HG03039 (cell line): ENCODE results near the gene MYO18A.
"Not testable (repeated sequence)": the region's sequence is repeated elsewhere in the genome, so short reads cannot be mapped to it uniquely, and the experiment has no call there.

Experiments
- ATAC-seq: cut with Tn5 transposase; IDR thresholded peaks from one replicate; pipeline ENCODE4 v1.9.1; 2021; ENCODE audit warnings: mild to moderate bottlenecking, moderate library complexity; ENCODE audit not compliant: unreplicated experiment

Gene MYO18A

GRCh38 chr17:29108823-29109476, 71.2 kb downstream of the MYO18A start:
- ATAC-seq: no peak

DNA sequence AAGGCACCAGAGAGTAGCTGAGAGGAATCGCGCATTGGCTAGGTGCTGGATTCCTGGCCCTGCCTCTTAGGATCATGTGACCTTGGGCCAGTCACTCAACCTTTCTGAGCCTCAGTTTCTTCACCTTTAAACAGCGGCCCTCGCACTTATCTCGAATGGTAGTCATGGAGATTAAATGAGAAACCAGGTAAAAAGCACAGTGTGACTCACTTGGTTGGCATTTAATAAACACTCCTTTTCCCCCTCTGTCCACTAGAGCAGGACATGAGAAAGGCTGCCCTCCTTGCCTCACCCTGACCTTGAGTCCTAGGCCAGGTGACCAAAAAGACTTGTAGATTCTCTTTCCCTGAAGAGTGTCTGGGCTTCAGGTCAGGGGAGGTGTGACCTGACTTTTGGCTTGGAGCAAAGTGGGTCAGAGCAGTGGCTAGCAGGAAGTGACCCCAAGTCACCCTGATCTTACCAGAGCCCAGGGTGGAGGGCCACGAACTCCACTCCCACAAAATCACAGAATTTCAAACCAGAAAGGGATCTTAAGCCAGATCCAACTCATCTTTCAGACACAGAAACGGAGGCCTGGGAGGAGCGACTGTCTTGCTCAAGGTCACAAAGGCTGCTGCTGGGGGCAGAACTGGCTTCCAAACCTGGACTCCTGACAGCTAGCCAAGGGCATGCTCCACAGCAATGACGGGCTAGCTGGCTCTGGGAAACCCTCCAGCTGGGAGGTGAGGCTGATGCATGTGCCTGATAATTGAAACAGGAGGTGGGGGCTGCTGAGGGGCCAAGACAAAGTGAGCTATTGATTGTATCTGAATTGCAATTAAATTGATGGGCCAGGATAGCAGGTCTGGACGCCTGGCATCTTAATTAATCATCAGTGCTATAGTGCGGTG, 72.0 kb downstream of the MYO18A start:
- no peak for ATAC-seq

DNA sequence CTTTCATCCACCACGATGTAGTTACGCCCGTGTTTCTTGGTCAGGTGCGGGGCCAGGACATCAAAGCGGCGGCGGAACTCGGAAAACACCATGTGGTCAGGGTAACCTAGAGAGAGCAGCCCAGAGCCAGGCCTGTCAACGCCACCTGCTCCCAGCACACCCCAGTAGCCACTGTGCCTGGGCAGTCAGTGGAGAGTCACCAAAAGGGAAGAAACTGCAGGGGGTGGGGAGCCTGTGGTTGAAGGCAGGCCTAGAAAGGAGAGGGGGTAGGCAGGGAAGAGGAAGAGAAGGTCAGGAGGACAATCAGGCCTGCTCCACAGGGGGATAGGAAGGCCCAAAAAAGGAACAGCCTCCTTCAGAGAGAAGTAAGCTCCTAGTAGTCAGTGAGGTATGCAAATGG, 73.1 kb downstream of the MYO18A start:
- no peak for ATAC-seq

- ATAC-seq: no peak
These were observed 76.9 kb downstream of the MYO18A start for GRCh38 chr17:29103341-29103740.

- no peak for ATAC-seq
These were observed 77.4 kb downstream of the MYO18A start for GRCh38 chr17:29102741-29103181.

- ATAC-seq: no peak
These were observed 78.2 kb downstream of the MYO18A start for GRCh38 chr17:29102046-29102445.

- no peak for ATAC-seq
These were observed 79.9 kb downstream of the MYO18A start for GRCh38 chr17:29100296-29100695.

- ATAC-seq: no peak
These were observed 80.7 kb downstream of the MYO18A start for GRCh38 chr17:29099527-29099926.

- no peak for ATAC-seq
These were observed 84.1 kb downstream of the MYO18A start for GRCh38 chr17:29096094-29096493.

GRCh38 chr17:29095439-29095838, 84.8 kb downstream of the MYO18A start:
- ATAC-seq: no peak

DNA sequence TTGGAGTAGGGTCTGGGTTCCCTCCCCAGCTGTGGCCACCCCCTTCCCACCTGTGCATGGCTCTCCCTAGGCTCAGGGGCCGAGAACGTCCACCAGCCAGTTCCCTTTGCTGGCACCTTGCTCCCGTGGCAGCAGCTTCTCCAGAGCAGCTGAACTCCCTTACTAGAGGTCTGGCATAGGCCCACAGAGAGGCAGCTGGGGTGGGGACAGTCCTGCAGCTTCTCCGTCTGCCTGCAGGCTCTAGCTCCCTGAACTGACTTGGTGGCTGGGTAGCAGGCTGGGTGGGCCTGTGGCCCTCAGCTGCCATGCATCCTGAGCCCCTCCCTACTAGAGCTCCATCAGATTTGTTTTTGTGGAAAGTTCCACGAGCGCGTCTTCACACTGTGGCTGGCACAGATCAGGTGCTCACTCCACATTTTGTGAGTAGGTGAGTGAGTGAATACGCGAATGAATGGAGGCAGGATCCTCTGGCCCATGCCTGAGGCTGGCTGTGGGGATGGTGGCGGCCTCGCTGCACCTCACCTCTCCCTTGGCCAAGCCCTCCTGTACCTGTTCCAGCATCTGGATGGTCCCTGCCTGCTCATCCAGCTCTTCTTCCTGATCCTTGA, 86.0 kb downstream of the MYO18A start:
- no peak for ATAC-seq

DNA sequence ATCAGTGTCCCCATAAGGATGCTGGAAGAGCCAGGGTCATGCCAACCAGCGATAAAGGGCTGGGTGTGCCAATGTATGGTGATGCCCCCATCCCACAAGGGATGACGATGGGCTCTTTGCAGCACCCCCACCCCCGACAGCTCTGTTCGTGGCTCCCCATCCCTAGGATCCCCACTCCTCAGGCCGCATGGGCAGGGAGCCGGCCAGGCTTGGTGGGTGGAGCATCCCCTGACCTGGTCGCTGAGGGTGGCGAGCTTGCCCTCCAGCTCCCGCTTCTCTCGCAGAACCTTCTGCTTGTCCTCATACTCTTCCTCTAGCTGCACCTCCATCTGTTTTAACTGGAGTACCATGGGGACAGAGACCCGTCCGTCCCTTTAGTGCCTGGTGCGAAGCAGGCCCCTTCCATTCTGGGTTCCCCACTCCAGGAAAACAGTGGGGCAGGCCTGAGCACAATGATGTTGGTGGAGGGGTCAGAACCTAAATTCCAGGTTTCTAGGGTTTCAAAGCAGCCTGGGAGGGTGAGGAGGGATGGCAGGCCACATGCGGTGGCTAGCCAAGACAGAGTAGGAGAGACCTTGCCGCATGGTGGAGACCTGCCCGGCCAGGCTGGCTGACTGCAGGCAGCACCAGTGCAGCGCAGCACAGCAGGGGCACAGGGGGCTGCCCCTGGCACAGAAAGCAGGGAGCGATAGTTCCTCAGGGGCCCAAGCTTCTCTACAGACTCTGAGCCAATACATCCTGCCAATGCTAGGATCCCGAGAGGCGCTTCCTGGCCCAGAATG, 86.9 kb downstream of the MYO18A start:
- no peak for ATAC-seq

- ATAC-seq: no peak
These were observed 88.5 kb downstream of the MYO18A start for GRCh38 chr17:29091606-29092289.

DNA sequence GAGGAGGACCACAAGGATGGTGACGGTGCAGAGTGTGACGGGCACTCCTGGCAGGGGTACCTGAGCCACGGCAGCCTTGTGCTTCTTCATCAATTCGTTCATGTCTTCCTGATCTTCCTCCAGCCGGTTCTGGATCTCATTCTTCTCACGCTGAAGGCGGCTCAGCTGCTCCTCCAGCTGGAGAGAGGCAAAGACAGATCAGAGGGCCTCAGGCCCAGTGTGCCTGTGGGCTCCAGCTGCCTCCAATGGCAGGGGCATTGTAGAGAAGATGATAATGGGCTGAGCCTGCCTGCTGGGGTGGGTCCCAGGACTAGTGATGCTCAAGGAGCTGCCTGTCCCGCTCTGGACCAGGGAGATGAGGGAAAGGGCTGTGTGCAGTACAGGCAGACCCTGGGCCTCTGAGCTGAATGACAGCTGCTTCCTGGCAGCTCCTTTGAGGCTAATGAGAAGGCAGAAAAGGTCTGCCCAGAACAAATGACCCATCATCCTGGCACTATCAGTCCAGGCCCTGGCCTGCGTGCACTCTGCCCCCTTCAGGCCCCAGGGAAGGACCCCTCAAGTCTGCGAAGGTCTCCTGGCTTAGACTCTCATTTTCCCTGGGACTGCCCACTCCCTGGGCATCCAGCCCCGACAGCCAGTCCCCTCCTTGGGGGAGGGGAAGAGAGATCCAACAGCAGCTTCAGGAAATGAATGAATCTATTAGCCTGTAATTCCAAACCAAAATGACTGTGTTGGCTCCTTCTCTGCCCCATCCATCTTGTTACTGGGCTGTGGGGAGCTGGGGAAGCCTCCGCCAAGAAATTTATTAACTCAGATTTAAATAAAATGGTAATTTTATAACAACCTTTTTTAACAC, 89.2 kb downstream of the MYO18A start:
- no peak for ATAC-seq

- no peak for ATAC-seq
These were observed 90.1 kb downstream of the MYO18A start for GRCh38 chr17:29090108-29090507.

DNA sequence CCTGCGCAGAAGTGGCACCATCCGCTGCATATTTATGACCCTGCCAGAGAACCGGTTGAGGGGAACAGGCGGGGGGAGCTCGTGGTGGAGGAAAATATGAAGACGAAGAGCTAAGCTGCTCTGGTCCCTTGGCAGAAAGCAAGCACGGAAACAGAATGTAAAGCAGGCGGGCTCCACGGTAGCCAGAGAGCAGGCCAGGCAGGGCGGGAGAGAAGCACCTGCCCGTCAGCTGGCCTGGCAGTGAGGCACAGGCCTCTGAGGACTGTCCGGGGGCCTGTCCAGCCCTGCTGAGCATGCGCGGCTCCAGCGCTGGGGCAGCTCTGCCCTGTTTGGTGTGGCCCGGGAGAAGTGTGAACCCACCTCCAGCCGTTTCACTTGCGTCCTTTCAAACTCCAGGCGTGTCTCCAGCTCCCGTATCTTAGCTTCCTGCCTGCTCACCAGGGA, 90.6 kb downstream of the MYO18A start:
- no peak for ATAC-seq

GRCh38 chr17:29088782-29089181, 91.4 kb downstream of the MYO18A start:
- not testable (repeated sequence) for ATAC-seq

DNA sequence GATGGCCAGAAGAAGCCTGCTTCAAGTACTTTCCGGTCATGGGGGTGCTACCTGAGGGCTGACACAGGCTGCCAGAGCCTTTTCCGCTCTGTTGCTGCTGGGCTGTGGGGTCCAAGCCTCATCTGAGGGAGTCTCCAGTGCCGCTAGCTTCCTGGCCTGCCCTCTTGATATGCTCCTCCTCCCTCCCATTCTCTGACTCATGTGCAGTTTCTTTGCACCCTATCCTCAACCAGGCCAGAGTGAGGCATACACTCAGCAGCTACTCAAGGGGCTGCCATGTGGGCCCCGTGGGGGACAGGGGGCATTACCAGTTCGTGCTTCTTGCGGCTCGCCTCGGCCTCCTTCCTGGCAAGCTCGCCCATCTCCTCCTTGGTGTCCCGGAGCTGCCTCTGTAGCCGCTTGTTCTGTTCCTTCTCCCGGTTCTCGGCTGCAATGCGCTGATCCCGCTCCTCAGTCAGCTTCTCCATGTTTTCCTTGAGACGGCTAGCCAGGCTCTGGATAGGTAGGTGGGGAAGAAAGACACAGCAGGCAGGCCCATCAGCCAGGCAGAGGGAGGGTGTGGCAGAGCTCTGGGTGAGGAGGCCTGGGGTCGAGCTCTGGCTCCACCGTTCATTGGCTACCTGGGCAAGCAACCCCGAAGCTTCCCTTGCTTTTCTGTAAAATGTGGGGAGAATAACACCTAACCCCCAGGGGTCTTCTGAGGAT, 93.4 kb downstream of the MYO18A start:
- ATAC-seq: no peak

GRCh38 chr17:29085223-29085622, 95.0 kb downstream of the MYO18A start:
- ATAC-seq: no peak
